NCI-H2081 treated with DMSO at 0.1 percent for 48 hours (cell line): ENCODE results near the gene HIBCH.
"Not testable (repeated sequence)": the region's sequence is repeated elsewhere in the genome, so short reads cannot be mapped to it uniquely, and the experiment has no call there.

Source experiments
- DNase-seq: peaks from one replicate; lab custom pipeline; 2025; lab: John Stamatoyannopoulos, UW

Gene HIBCH

GRCh38 chr2:190343089-190343535 lies 23.5 kb upstream of the HIBCH start:
- no peak for DNase-seq

GRCh38 chr2:190342611-190343010 lies 23.0 kb upstream of the HIBCH start:
- DNase-seq, result no peak

DNA sequence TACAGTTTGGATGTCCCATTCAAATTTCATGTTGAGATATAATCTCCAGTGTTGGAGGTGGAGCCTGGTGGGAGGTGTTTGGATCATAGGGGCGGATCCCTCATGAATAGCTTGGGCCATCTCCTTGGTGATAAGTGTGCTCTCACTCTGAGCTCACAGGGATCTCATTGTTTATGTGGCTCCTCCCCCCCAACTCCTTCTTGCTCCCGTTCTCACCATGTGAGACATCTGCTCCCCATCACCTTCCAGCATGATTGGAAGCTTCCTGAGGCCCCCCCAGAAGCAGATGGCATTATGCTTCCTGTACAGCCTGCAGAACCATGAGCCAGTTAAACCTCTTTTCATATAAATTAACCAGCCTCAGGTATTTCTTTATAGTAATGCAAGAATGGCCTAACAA lies 20.7 kb upstream of the HIBCH start:
- DNase-seq, result no peak

DNA sequence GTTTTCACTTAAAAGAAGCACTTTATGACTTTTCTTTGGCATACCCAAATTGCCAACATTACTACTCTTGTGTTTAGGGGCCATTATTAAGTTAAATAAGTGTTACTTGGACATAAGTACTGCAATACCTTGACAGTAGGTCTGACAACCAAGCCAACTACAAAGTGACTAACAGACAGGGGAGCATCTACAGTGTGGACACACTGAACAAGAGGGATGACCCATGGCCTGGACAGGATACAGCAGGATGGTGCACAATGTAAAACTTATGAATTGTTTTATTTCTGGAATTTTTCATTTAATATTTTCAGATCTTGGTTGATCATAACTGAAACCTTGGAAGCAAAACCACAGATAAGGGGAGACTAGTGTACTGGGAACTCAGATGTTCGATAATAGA lies 19.8 kb upstream of the HIBCH start:
- no peak for DNase-seq

GRCh38 chr2:190338453-190338852 lies 18.8 kb upstream of the HIBCH start:
- DNase-seq, result no peak

DNA sequence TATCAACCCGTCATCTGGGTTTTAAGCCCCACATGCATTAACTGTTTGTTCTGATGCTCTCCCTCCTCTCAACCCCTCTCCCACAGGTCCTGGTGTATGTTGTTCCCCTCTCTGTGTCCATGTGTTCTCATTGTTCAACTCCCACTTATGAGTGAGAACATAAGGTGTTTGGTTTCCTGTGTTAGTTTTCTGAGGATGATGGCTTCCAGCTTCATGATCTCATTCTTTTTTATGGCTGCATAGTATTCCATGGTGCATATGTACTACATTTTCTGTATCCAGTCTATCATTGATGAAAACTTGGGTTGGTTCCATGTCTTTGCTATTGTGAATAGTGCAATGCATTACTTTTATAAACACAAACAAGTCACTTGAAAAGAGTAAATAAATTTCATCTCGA lies 16.8 kb upstream of the HIBCH start:
- DNase-seq, result no peak

- not testable (repeated sequence) for DNase-seq
These were observed 16.0 kb upstream of the HIBCH start for GRCh38 chr2:190335584-190335983.

- DNase-seq, result no peak
These were observed 15.6 kb upstream of the HIBCH start for GRCh38 chr2:190335225-190335559.

DNA sequence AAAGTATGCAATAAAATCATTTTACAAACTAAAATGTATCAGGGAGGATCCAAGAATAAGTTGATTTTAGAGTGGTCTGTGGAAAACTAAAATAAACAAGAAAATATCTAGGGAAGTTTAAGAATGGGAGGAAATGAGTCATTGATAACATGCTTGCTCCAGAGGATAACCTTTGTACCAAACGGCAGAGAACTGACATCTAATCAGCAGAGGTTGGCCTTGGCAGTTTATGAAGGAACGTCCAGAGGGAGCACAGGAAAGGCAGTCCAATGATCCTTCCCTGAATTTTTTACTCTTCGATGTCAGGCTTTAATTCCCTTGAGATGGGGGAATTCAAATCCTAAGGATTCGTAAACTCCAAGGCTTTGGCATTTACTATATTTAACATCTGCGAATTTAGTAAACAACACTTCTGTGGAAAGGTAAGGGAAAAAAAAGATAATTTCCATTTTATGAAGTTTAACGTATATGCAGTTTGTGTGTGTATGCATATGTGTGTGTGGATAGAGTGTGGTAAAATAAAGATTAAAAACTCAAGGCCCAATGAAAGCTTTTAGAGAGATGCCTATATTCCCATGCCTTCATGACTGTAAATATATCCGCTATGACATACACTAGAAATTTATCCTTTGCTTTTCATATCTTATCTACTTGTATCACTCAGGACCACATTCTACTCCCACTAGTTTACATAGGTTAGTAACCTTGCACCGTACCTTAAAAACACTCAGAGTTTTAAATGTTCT lies 15.0 kb upstream of the HIBCH start:
- DNase-seq, result no peak

DNA sequence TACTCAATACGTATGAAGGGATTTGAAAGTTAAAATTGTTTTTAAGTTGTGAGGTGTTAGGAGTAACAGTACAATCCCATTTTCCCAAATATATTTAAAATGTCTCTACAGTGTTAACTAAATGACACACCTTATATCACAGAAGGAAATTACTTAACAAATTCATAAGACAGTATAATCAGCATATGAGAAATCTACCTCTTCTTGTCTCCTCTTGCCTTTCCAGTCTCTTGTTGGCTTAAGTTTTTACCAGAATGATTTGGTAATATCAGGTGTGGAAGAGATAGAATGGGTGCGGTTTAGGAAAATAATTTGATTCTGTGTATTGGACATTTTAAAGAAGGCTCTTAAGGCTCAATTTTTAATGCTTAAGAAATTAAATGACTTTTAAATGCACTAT lies 14.3 kb upstream of the HIBCH start:
- DNase-seq, result no peak

DNA sequence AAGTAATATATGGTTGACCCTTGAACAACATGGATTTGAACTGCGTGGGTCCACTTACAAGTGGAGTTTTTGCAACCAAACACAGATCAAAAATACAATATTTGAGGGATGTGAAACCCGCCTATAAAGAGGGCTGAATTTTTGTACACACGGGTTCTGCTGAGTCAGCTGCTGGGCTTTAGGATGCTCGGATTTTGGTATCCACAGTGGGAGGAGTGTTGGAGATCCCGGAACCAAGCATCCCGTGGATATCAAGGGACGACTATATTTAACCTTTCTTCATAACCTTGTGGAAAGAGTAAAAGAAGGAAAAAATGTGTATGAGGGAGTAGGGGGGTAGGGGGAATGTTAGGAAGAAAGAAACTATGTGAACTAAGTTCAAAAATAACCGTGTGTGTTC lies 13.8 kb upstream of the HIBCH start:
- no peak for DNase-seq

- DNase-seq, result no peak
These were observed 9.0 kb upstream of the HIBCH start for GRCh38 chr2:190328573-190329147.

DNA sequence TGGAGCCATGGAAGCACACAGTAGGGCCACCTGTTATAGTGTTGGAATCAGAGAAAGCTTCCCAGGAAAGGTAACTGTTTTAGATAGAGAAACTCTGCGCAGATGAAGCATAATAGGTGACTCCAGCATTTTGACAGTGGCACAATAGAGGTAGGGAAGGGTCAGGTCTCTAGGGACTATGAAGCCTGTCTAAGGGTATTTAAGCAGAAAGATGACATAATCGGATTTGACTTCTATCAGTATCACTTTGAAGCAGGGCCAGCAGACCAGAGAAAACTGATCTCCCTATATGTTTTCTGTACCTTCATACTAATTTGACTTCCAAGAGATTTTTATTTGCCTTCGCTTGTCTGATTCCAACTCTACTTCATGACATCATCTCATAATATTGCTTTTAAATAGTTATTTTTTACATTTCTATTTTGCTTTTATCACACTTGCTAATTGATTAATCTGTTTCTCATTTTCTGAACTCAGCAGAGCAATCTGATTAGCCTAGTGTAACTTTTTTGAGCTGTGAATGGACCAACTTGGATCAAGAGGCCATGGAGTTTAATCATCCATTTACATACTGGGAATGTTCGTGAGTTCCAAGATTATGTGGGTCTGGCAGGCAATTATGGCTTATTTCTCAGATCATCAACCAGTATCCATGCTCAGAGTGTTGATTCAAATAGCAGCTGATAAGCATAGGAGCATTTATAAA lies 8.4 kb upstream of the HIBCH start:
- DNase-seq, result no peak

GRCh38 chr2:190325588-190325987 lies 6.0 kb upstream of the HIBCH start:
- DNase-seq, result no peak

- DNase-seq, result no peak
These were observed 3.8 kb upstream of the HIBCH start for GRCh38 chr2:190323406-190323805.

DNA sequence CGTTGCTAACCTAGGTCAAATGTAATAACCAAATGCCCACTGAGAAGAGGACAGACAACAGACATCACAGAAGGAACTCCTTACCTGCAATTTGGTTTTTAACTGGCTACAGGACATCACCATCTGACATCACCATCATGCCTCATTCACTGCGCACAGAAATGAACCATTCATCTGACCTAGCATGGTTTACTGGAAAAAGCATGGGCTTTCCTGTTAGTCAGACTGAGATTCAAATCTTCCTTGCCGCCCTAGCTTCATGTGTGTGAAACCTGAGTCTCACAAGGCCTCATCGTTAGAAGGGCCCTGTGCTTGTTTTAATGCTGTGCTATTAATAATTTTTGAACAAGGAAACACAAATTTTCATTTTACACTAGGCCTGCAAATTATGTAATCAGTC lies 1.1 kb upstream of the HIBCH start:
- no peak for DNase-seq

DNA sequence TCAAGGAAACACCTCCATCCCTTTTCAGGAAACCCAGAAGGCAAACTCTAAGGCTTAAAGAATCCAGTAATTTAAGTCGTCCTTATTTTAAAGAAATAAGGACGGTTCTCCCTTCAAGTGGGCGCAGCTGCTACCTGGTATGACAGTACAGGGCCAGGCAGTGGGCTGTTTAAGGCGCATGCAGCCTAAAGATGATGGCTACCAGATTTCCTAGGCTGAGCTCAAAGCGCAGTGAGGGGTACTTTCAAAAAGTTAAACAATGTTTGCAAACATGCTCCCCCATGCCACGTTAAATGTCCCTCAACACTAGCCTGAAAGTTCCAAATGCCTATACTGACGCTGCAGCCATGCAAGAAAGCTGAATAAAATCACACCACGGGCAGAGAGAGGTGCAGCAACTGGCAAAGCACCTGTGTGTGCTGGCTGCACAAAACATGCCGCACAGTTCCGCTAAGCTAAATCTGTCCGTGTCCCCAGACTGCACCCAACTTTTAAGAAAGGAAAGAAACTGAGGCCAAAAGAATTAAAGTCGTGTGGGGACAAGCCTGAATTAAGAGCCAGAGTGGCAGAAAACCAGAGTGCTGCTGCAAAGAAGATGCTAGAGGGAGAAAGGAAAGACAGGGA lies 583 bp downstream of the HIBCH start:
- no peak for DNase-seq

DNA sequence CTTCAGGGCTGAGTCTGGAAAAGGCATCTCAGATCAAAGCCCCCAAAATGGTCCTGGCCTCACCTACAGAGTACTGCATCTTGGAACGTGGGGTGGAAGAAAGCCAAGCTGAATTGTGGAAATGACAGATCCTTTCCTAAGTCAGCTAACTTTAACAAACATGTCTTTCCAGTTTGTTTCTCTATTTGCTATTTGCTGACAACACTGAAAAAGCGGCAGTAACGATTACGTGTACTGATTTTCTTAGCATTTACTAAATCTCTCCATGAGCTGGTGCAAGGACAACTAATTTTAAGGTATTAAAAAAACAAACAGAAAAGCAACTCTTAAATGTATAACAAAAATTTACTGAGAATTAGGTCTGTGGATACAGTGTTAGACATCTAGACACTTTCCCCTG lies 1.1 kb downstream of the HIBCH start:
- DNase-seq, result no peak

DNA sequence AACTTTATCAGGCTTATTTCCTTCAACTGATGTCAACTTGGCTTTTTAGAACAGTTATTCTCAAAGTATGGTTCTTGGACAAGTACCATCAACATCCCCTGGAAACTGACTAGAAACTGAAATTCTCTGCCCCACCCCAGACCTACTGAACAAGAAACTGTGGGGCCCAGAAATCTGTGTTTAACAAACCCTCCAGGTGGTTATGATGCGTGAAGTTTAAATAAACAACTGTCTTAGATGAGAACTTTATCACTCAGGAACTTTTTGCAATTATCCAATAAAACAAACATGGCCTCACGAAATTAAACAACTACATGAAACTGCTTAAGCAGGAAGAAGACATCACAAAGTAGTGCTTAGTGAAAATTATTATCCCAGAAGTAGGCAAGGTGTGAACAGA lies 4.4 kb downstream of the HIBCH start:
- no peak for DNase-seq

GRCh38 chr2:190313880-190314279 lies 5.7 kb downstream of the HIBCH start:
- no peak for DNase-seq

DNA sequence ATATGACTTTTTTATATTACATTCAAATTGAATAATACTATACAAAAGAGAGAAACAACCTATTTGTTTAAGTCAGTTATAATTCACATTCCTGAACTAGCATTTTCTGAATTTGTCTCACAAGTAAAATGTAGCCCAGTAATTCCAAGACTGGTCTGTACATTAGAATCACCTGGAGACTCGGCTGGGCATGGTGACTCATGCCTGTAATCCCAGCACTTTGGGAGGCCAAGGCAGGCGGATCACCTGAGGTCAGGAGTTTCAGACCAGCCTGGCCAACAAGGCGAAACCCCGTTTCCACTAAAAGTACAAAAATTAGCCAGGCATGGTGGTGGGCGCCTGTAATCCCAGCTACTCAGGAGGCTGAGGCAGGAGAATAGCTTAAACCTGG lies 7.0 kb downstream of the HIBCH start:
- DNase-seq, result not testable (repeated sequence)

- DNase-seq, result no peak
These were observed 7.6 kb downstream of the HIBCH start for GRCh38 chr2:190311893-190312634.
